HL-60/S4 (cell line): Measurements from ENCODE around the gene NAALADL1.

Experiments
- in situ Hi-C: fragments of 300-500 bp; cut with MboI; formaldehyde crosslinking; loops from 2 replicates; pipeline ENCODE4 v1.14.3; 2022; ENCODE audit warnings: low sequenced_read_pairs

NAALADL1 gene

DNA sequence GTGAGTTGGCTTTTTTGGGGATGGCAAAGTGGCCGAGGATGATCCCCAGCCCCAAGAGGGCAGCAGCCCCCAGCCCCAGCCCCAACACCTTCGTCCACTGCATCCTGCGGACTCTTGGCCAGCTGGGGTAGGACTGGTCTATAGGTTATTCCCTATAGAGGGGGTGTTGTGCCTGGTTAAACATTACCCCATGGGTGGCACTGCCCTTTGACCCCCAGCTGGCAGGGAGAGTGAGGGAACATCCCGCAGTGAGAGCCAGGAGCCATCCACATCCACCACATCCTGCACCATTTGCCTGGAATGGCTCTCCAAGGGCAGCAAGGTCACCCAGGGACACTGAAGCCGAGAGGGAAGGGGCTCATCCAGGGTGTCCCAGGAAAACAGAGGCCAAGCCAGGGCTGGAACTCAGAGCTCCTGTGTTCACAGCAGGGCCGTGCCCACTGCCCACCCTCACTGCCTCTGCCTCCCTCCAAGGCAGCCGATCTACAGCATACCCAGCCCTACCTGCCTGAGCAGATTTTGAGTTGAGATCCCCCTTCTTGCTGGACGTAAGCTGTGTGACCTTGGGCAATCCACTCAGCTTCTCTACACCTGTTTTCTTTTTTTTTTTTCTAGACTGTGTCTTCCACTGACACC is at the start of gene NAALADL1:
NAALADL1 (minus strand) TSS at position 135 of the 636 bp plus-strand sequence; CDS start at position 103, 32 bp downstream.
- in situ Hi-C loops: no loop called here

GRCh38 chr11:65107751-65108468 is 49.6 kb upstream of the NAALADL1 start:
- in situ Hi-C loops: no loop called here

GRCh38 chr11:65107078-65107477 is 48.7 kb upstream of the NAALADL1 start:
- in situ Hi-C loops: no loop called here

- in situ Hi-C loops: no loop called here
Measured at GRCh38 chr11:65104628-65105027, 46.3 kb upstream of the NAALADL1 start.

GRCh38 chr11:65103476-65103875 is 45.1 kb upstream of the NAALADL1 start:
- in situ Hi-C loops: no loop called here

- in situ Hi-C loops: no loop called here
Measured at GRCh38 chr11:65102142-65103095, 44.1 kb upstream of the NAALADL1 start.

DNA sequence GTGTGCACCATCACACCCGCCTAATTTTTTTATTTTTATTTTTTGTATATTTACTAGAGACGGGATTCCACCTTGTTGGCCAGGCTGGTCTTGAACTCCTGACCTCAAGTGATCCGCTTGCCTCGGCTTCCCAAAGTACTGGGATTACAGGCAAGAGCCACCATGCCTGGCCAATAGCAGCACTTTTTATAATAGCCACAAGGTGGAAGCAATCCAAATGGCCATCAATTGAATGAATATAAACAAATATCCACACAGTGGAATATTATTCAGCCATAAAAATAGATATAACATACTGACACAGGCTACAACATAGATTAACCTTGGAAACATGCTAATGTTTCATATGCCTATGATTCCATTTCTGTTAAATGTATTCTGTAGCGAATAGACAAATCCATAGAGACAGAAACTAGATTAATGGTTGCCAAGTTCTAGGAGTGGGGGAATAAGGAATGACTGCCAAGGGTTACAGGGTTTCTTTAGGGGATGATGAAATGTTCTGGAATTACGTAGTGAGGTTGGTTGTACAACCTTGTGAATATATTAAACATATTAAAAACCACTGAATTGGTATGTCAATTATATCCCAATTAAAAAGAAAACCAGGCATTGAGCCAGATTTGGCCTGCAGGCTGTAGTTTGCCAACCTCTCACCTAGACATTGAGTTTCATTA is 42.5 kb upstream of the NAALADL1 start:
- in situ Hi-C loops: no loop called here

DNA sequence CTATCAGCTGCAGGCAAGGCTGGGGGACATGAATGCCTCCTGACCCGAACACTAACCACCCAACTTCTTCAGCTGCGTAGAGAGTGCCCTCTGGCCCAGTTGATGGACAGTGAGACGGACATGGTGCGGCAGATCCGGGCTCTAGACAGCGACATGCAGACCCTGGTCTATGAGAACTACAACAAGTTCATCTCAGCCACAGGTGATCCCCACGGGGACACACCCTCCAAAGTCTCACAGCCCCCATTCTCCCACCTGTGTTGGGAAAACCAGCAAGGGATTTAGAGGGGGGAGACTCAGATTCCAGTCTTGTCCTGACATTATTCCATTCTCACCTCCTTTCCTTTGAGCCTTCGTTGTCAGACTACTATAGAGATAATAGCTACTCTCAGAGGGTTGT is 38.6 kb upstream of the NAALADL1 start:
- in situ Hi-C loops: no loop called here

DNA sequence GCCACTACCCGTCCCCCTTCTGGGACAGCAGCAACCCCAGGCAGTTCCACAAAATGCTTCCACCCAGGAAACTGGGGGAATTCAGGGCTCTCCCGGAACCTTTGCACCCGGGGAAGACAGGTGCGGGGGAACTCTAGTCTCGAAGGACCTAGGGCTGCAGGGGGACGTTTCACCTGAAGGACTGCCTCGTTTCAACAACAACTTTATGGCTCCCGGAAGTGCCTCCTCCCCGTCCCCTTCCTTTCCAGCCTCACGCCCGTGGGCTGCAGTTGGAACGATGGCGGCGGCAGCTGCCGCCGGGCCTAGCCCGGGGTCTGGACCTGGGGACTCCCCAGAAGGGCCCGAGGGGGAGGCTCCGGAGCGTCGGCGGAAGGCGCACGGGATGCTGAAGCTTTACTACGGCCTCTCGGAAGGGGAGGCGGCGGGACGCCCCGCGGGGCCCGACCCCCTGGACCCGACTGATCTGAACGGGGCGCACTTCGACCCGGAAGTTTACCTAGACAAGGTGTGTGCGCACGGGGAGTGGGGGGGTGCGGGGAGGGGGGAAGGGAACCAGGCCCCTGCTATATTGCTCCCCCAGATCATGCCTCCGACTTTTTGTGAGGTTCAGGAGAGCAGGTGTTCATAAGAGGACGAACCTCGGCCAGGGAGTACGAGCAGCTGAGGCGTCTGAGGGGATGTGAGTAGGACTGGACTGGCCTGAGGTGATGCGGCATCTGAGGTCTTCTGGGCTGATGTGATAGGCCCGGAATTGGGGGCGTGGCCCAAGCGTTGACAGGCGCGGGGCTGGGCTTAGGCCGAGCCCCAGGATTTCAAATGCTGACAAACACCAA is 37.8 kb upstream of the NAALADL1 start, which contains the start of gene VPS51:
VPS51 (plus strand) TSS at position 241 of the 833 bp plus-strand sequence; CDS start at position 278, 37 bp downstream.
- in situ Hi-C loops: no loop called here

- in situ Hi-C loops: no loop called here
Measured at GRCh38 chr11:65095427-65095826, 37.1 kb upstream of the NAALADL1 start.

GRCh38 chr11:65090628-65091027 is 32.3 kb upstream of the NAALADL1 start:
- in situ Hi-C loops: no loop called here

GRCh38 chr11:65089621-65090020 is 31.3 kb upstream of the NAALADL1 start:
- in situ Hi-C loops: no loop called here

DNA sequence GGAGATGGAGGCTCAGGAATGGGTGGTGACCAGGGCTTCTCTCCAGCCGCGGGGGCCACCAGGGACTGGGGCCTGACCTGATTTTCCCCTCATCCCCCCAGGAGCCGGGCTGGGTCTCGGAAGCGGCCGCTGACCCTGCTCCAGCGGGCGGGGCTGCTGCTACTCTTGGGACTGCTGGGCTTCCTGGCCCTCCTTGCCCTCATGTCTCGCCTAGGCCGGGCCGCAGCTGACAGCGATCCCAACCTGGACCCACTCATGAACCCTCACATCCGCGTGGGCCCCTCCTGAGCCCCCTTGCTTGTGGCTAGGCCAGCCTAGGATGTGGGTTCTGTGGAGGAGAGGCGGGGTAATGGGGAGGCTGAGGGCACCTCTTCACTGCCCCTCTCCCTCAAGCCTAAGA is 29.5 kb upstream of the NAALADL1 start:
- in situ Hi-C loops: no loop called here

DNA sequence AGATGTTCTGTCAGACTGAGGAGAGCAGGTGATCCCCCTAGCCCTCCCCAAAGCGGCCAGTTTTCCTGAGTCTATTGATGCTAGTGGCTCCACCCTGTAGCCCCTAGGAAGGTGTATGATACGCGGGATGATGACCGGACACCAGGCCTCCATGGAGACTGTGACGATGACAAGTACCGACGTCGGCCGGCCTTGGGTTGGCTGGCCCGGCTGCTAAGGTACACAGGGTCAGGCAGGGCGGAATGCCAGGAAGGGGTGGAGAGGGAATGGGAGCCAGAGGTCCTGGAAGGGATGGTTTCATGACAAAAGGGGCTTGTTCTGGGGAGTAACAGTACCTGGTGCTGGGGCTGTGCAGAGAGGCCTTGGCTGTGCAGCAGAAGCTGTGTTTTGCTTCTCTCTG is 28.9 kb upstream of the NAALADL1 start:
- in situ Hi-C loops: no loop called here

GRCh38 chr11:65086809-65087208 is 28.5 kb upstream of the NAALADL1 start:
- in situ Hi-C loops: no loop called here

GRCh38 chr11:65085446-65085845 is 27.1 kb upstream of the NAALADL1 start:
- in situ Hi-C loops: no loop called here

GRCh38 chr11:65084598-65085375 is 26.4 kb upstream of the NAALADL1 start:
- in situ Hi-C loops: loop anchor here (5.0 kb wide), 1 partner anchor 57 kb away; the partner anchor contains the start of gene SNX15

GRCh38 chr11:65083834-65084597 is 25.7 kb upstream of the NAALADL1 start, which contains the start of the genes CDCA5 and ZFPL1:
CDCA5 (minus strand) TSS chr11:65084040; CDS start chr11:65083978, 62 bp downstream.
ZFPL1 (plus strand) TSS chr11:65084222; CDS start chr11:65084699, 477 bp downstream.
- in situ Hi-C loops: loop anchor here (5.0 kb wide), 1 partner anchor 57 kb away; the partner anchor contains the start of gene SNX15
